NCI-H2029 treated with DMSO at 0.1 percent for 48 hours (cell line): ENCODE results near the gene NAA30.

ENCODE experiments used
- DNase-seq: peaks from one replicate; lab custom pipeline; 2025; lab: John Stamatoyannopoulos, UW

The NAA30 gene

GRCh38 chr14:57400556-57401494 is 10.4 kb downstream of the NAA30 start:
- DNase-seq, result no peak

- DNase-seq, result no peak
Measured at GRCh38 chr14:57401501-57401900, 11.1 kb downstream of the NAA30 start.

- DNase-seq, result no peak
Measured at GRCh38 chr14:57402173-57402852, 11.9 kb downstream of the NAA30 start.

- DNase-seq, result peak; percentile 32
Measured at GRCh38 chr14:57403521-57403864, 13.1 kb downstream of the NAA30 start.

GRCh38 chr14:57405562-57405961 is 15.2 kb downstream of the NAA30 start:
- no peak for DNase-seq

GRCh38 chr14:57408037-57408436 is 17.7 kb downstream of the NAA30 start:
- no peak for DNase-seq

- DNase-seq, result no peak
Measured at GRCh38 chr14:57408634-57409033, 18.2 kb downstream of the NAA30 start.

- no peak for DNase-seq
Measured at GRCh38 chr14:57412341-57412740, 22.0 kb downstream of the NAA30 start.

- no peak for DNase-seq
Measured at GRCh38 chr14:57413849-57414248, 23.5 kb downstream of the NAA30 start.

GRCh38 chr14:57417228-57417627 is 26.8 kb downstream of the NAA30 start:
- DNase-seq, result no peak

GRCh38 chr14:57418999-57419398 is 28.6 kb downstream of the NAA30 start:
- DNase-seq, result no peak

- no peak for DNase-seq
Measured at GRCh38 chr14:57420033-57420432, 29.6 kb downstream of the NAA30 start.

GRCh38 chr14:57420986-57421385 is 30.6 kb downstream of the NAA30 start:
- no peak for DNase-seq

GRCh38 chr14:57435923-57436322 is 45.5 kb downstream of the NAA30 start:
- no peak for DNase-seq

GRCh38 chr14:57461777-57462320 is 71.5 kb downstream of the NAA30 start:
- DNase-seq, result no peak

GRCh38 chr14:57462551-57462950 is 72.2 kb downstream of the NAA30 start:
- DNase-seq, result no peak

- no peak for DNase-seq
Measured at GRCh38 chr14:57464008-57464730, 73.8 kb downstream of the NAA30 start.
